ENCODE measurements around the gene PIPOX.
"Not testable (repeated sequence)": the region's sequence is repeated elsewhere in the genome, so short reads cannot be mapped to it uniquely, and the experiment has no call there.

PIPOX gene

DNA sequence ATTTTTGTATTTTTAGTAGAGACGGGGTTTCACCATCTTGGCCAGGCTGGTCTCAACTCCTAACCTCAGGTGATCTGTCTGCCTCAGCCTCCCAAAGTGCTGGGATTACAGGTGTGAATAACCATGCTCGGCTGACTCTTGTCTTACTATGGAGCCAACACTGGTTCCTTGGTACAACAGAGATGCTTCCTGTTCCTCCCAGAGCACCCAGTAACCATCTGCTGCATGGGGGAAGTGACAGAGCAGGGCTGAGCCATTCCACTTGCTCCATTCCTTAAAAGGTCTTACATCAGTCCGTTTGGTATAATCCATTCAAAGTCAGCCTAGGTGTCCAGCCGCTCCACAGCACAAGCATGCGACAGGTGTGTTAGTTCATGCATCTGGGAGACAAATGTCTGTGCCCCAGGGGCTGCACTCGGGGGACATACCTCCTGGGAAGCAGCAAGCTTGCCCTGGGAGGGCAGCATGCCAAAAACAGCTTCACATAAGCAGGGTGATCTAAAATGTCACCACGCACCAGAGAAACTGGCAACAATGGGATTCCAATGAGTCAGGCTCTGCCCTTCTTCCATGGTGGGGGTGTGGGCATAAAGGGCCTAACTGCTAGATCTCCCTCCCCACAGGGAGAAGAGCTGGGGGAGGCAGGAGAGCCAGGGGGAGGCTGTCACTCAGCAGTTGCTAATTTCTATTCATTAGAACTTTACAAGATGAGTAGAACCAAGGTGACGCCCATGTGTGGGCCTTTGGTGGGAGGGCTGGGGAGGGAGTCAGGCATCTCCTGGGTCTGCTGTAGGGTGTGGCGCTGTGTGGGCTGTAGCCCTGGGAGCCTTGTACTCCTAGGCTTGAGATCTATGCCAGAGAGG, 35.5 kb downstream of the PIPOX start:
- DNase-seq, result no peak

DNA sequence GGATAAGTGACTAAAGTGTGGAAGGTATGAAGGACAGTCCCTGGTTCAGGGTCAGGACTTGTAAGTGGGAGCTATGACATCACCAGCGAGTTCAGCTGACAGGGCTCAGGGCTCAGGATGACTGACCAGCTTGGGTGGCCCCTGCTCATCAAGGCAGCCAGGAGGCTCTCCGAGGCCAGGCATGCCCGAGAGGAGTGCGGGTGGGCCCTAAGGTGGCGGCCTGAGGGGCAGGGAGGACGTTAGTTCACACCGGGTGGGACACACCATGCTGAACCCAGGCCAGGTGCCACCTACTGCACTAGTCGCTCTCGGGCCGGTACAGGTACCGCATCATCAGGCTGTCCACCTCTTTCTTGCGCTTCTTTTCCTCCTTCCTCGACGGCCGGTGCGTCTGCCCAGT, 36.5 kb downstream of the PIPOX start:
- DNase-seq, result no peak

DNA sequence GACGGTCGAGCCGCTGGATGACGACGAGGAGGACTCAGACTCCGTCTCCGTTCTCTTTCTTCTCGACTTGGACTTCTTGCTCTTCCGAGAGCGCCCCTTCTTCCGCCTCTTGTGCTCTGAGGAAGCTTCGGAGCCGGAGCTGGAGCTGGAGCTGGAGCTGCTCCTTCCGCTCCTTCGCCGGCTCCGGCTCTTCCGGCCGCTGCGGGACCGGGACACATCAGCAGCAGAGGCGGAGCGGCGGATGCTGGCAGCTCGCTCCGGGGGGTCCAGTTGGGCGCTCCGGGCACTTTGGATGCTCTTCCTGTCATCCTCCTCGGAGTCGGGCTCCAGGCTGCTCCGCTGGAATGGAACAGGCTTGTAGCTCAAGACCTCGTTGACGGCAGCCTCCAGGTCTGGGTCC, 36.9 kb downstream of the PIPOX start:
- DNase-seq, result no peak

DNA sequence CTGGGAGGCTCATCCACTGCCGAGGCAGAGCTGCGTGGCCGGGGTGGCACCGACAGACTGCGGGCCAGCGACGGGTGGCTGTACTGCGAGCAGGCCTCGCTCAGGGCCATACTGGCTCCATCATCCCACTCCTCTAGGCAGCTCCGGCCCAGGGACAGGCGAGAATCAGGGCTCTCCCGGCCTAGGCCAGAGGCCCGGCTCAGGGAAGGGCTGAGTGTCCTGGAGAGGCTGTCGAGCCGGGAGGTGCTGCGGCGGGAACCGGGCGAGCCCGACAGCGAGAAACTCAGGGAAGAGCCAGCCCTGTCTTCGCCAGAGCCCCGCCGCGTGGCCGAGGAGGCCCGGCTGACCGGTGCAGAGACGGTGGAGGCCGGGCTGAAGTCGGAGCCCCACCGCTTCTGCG, 37.4 kb downstream of the PIPOX start:
- no peak for DNase-seq

DNA sequence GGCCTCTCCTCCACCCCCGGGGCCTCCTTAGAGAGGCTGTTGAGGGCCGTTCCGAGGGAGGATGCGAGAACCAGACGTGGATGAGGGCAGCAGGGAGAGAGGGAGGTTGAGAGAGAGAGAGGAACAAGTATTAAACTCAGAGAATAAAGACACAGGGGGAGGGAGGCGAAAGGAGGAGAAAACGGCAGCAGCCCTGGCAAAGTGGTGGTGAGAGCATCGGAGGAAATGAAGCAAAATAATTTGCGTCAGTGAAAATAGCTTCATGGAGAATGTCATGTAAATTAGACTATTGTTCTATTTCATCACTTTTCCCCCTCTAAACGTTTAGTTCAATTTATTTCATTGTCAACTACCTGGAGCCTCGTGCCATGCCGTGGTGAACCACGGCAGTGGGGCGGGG, 38.0 kb downstream of the PIPOX start:
- no peak for DNase-seq

DNA sequence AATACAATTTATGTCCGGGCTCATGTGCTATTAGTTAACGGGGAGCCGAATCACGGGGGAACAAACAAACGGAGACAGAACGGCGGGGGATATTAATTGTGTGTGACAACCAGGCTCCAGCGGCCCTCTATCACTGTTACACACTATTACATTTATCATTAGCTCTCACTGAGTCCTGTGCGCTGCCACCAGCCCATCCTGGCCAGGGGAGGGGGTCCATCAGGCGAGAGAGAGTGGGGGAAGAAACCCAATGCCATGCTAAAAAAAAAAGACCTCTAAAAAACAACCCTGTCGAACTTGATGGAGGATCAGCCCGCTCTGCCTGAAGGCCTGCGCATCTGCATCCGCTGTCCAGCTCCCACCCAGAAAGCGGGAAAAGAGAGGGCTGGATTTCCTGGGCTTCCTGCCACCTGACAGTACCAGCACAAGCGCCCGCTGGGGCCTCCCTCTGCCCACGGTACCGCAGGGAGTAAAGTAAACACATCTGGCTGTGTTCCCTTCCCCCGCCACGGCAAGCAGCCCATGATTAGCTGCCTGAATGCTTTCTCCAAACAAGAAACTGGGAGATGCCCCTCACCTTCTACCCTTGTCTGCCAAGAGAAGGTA, 41.7 kb downstream of the PIPOX start:
- no peak for DNase-seq

DNA sequence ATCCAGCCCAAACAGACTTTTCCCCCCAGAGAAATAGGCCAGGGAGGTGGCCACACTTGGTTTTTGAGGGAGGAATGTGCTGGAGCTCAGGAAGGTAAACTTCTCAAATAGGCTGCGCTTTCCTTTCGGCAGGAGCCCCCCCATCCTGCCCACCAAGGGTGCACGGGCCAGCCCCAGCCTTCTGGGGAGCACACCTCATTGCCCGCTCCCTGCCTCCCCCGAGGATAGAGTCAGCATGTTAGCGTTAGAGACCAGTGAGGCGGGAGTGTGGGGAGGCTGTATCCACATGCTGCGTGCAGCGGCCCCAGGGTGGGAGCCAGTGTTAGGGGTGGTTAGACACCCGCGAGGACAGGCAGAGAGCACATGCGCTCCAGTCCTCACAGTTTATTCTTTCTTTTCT, 42.3 kb downstream of the PIPOX start:
- no peak for DNase-seq

DNA sequence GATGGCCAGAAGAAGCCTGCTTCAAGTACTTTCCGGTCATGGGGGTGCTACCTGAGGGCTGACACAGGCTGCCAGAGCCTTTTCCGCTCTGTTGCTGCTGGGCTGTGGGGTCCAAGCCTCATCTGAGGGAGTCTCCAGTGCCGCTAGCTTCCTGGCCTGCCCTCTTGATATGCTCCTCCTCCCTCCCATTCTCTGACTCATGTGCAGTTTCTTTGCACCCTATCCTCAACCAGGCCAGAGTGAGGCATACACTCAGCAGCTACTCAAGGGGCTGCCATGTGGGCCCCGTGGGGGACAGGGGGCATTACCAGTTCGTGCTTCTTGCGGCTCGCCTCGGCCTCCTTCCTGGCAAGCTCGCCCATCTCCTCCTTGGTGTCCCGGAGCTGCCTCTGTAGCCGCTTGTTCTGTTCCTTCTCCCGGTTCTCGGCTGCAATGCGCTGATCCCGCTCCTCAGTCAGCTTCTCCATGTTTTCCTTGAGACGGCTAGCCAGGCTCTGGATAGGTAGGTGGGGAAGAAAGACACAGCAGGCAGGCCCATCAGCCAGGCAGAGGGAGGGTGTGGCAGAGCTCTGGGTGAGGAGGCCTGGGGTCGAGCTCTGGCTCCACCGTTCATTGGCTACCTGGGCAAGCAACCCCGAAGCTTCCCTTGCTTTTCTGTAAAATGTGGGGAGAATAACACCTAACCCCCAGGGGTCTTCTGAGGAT, 43.8 kb downstream of the PIPOX start:
- no peak for DNase-seq

DNA sequence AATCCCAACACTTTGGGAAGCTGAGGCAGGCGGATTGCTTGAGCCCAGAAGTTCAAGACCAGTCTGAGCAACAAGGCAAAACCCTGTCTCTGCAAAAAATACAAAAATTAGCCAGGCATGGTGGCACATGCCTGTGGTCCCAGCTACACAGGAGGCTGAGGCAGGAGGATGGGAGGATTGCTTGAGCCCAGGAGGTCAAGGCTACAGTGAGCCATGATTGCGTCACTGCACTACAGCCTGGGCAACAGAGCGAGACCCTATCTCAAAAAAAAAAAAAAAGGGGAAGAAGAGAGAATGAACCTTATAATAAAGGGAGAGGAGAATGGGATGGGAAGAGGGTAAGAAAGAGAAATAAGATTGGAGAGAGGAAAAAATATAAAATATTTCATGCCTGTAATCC, 45.8 kb downstream of the PIPOX start:
- DNase-seq, result not testable (repeated sequence)

DNA sequence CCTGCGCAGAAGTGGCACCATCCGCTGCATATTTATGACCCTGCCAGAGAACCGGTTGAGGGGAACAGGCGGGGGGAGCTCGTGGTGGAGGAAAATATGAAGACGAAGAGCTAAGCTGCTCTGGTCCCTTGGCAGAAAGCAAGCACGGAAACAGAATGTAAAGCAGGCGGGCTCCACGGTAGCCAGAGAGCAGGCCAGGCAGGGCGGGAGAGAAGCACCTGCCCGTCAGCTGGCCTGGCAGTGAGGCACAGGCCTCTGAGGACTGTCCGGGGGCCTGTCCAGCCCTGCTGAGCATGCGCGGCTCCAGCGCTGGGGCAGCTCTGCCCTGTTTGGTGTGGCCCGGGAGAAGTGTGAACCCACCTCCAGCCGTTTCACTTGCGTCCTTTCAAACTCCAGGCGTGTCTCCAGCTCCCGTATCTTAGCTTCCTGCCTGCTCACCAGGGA, 46.7 kb downstream of the PIPOX start:
- DNase-seq, result no peak

DNA sequence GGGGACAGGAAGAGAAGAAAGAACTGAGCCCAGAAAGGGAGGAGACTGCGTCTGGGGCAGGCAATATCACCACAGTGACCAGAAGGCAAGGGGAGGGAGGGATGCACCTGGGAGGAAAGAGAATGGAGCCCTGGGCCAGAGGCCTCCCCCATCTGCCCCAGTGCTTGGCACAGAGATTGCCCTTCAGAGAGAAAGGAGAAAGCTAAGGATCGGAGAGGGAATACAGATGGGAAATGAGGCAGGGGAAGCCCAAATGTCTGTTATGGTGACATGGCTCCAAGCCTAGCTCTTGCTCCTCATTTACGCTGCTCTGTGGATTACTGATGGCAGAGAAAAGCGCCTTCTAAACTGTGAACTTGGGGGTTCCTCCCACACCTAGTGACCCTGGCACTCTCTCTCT, 47.2 kb downstream of the PIPOX start:
- no peak for DNase-seq

DNA sequence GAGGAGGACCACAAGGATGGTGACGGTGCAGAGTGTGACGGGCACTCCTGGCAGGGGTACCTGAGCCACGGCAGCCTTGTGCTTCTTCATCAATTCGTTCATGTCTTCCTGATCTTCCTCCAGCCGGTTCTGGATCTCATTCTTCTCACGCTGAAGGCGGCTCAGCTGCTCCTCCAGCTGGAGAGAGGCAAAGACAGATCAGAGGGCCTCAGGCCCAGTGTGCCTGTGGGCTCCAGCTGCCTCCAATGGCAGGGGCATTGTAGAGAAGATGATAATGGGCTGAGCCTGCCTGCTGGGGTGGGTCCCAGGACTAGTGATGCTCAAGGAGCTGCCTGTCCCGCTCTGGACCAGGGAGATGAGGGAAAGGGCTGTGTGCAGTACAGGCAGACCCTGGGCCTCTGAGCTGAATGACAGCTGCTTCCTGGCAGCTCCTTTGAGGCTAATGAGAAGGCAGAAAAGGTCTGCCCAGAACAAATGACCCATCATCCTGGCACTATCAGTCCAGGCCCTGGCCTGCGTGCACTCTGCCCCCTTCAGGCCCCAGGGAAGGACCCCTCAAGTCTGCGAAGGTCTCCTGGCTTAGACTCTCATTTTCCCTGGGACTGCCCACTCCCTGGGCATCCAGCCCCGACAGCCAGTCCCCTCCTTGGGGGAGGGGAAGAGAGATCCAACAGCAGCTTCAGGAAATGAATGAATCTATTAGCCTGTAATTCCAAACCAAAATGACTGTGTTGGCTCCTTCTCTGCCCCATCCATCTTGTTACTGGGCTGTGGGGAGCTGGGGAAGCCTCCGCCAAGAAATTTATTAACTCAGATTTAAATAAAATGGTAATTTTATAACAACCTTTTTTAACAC, 48.0 kb downstream of the PIPOX start:
- DNase-seq, result no peak

DNA sequence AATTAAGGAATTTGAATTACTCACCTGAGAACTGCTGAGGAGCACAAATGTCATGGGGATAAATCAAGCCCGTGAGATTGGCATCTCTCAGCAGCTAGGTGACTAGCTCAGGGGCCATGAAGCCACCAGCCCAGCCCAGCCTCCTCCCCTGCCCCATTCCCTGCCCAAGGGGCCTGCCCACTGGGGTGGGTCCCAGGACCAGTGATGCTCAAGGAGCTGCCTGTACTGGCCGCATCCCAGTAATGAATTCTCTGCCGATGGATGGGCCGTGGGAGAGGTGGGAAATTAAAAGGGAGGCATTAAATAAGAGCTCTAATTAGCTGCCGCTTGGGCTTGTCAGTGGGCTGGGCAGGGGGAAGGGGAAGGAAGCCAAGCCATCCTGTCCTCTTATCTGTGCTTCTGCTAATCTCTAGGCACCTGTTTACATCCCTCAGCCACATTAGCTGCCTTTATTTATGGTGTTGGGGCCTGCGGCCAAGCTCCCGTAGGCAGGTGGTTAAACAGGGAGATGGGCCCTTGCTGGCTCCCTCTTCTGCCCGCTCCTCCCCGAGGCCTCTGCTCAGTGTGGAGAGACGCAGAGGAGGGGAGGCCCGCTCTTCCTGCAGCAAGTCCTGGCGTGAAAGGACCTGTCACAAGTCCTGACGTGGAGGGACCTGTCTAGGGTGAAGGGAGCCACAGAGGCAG, 48.8 kb downstream of the PIPOX start:
- no peak for DNase-seq

DNA sequence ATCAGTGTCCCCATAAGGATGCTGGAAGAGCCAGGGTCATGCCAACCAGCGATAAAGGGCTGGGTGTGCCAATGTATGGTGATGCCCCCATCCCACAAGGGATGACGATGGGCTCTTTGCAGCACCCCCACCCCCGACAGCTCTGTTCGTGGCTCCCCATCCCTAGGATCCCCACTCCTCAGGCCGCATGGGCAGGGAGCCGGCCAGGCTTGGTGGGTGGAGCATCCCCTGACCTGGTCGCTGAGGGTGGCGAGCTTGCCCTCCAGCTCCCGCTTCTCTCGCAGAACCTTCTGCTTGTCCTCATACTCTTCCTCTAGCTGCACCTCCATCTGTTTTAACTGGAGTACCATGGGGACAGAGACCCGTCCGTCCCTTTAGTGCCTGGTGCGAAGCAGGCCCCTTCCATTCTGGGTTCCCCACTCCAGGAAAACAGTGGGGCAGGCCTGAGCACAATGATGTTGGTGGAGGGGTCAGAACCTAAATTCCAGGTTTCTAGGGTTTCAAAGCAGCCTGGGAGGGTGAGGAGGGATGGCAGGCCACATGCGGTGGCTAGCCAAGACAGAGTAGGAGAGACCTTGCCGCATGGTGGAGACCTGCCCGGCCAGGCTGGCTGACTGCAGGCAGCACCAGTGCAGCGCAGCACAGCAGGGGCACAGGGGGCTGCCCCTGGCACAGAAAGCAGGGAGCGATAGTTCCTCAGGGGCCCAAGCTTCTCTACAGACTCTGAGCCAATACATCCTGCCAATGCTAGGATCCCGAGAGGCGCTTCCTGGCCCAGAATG, 50.3 kb downstream of the PIPOX start:
- DNase-seq, result no peak

DNA sequence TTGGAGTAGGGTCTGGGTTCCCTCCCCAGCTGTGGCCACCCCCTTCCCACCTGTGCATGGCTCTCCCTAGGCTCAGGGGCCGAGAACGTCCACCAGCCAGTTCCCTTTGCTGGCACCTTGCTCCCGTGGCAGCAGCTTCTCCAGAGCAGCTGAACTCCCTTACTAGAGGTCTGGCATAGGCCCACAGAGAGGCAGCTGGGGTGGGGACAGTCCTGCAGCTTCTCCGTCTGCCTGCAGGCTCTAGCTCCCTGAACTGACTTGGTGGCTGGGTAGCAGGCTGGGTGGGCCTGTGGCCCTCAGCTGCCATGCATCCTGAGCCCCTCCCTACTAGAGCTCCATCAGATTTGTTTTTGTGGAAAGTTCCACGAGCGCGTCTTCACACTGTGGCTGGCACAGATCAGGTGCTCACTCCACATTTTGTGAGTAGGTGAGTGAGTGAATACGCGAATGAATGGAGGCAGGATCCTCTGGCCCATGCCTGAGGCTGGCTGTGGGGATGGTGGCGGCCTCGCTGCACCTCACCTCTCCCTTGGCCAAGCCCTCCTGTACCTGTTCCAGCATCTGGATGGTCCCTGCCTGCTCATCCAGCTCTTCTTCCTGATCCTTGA, 51.3 kb downstream of the PIPOX start:
- no peak for DNase-seq

DNA sequence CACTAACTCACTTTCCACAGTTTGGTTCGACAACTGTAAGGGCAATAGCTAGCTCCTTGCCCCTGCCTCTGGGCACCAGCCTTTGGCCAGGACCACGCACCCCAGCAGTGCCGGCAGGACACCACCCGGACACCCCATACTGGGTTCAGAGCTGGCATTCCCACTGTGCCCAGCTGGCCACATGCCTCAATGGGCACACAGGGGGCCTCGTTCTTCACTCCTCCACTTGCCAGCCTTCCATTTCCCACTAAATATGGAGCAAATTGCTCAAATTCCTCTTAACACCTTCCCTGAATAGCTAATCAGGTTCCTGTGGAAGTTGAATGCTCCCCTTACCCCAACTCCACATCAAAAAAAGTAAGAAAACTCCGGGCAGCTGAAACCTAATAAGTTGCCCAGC, 52.5 kb downstream of the PIPOX start:
- DNase-seq, result no peak

DNA sequence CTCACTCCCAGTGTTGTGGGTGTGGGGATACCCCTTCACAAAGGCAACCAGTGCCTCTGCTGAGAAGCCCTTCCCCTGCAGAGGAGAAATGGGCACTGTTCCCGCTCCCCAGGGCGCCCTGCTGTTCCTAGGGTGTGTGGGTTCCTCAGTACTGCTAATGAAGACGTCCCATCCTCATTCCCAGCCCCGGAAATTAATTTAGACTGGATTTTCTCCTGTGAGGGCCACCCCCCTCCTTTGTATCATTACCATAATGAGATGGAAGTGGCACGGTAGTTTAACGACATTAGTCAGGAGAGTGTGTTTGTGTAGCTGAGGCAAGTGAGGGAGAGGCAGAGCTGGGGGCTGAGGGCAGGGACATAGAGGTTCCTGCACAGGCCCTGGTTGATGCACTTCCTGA, 53.2 kb downstream of the PIPOX start:
- DNase-seq, result no peak

DNA sequence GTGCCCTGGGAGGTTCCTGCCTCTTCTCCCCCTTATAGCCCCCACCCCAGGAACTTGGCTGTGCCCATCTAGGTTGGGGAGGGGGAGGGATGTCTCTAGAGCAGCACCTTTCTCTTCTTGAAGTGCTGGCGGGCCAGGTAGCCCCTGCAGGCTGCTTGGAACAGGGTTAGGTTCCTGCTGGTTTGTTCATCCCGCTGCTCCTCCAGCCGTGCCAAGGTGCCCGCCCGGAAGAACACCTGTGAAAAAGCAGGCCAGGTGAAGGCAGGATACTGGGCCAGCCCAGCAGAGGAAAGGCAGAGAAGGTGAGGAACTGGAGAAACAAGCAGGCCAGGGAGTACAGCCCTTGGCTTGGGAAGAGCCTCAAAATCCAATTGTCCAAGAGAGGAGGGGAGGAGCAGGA, 56.6 kb downstream of the PIPOX start:
- no peak for DNase-seq

DNA sequence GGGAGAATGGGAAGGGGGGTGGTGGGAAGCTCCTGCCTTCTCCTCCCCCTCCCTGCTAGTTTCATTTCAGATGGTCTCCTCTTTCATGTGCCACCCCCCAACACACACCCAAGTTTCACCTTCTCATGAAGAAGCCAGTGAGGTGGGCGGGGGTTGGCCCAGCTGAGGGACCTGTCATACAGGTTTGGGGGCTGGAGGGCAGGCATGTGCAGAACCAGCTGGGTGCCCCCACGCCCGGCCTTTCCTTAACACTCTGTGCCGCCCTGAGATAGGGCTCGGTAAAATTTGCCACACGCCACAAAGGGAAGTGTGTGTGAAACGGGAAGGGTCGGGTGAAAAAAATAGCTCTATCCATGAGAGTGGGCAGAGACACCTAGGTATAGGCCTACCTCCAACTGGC, 57.4 kb downstream of the PIPOX start:
- DNase-seq, result no peak

DNA sequence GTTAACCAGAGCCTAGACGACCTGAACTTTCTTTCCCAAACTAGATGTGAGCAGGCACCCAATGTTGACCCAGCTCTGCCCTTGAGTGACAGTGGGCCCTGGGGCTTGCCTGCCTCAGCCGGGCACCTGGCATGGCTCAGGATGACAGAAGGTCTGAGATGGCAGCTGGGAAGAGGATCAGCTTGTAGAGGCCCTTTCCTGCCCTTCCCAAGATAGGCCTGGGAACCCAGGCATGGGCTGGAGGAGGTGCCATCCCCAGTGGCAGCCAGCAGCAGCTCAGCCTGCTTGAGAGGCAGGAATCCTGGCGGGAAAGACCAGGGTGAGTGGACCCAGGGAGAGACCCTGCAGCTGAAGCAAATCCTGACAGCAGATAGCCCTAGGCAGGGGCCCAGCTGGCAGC, 59.1 kb downstream of the PIPOX start:
- no peak for DNase-seq

DNA sequence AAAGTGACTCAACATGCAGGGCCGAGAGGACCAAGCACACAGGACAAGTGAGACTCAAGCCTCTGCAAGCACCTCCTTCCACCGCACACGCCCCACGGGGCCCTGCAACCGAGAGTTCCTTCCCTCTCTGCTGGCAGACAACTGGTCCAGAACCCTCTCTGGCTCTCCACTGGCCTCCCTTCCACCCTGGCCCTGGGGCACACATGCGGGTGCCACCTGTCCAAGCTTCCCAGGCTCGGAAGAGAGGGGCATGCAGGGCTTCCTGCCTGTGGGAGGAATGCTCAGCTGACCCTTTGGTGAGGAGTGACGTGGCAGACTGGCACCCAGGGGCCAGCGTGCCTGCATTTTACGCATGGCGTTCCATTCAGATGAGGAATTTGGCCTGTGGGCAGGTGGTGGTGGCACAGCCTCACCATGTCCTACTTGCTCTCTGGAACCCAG, 59.8 kb downstream of the PIPOX start:
- DNase-seq, result no peak

Data from activated CD4-positive, alpha-beta T cell treated with anti-CD3 and anti-CD28 coated beads, Interleukin-2, amount 50 U/mL, for 16 hours (primary cell).